HG03135 (cell line): Measurements from ENCODE around the gene C5orf34.
"Not testable (repeated sequence)": the region's sequence is repeated elsewhere in the genome, so short reads cannot be mapped to it uniquely, and the experiment has no call there.

Experiments
- ATAC-seq: cut with Tn5 transposase; IDR thresholded peaks from one replicate; pipeline ENCODE4 v1.9.1; 2021; ENCODE audit warnings: mild to moderate bottlenecking, moderate library complexity; ENCODE audit not compliant: unreplicated experiment

The C5orf34 gene

DNA sequence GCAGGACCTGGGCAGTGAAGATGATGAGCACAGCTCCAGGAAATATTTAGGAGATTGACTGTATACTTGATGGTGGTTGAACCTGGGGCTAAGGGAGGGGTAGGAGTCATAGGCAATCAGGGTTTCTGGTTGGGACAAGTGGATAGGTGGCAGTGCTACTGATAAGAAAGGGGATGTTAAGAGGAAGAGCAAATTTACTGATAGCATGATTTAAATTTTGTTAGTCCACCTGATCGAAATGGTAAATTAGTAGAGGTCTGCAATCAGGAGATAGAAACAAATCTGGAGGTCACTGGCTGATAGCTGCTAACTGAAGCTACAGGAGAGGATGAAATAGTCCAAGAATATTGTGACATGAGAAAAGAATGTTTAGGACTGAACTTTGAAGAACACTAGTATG is 5.7 kb upstream of the C5orf34 start:
- no peak for ATAC-seq

DNA sequence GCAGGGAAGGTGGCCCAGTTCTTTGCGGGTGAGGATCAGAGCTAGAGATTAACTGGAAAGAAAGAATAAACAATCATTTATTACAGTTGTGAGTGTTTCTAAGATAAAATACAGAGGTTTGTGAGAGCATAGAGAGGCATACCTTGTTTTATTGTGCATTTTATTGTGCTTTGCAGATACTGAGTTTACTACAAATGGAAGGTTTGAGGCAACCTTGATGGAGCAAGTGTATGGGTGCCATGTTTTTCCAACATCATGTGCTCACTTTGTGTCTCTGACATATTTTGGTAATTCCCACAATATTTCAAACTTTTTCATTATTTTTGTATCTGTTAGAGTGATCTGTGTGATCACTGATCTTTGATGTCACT is 715 bp upstream of the C5orf34 start:
- no peak for ATAC-seq

DNA sequence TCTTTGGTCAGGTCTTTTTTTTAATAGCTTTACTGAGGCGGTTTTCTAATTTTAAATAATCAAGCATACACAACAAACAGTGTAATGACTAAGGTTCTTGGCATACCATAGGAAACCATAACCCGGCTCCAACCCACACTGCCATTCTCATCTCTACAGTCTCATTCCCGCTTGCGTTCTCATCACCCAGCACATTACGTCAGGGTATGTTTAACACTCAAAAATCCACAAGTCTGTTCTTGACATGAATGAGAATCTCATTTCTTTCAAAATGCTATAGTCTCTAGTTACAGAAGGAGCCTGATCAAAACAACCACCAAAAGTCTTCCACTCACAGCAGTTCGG is 505 bp downstream of the C5orf34 start:
- peak; percentile 32 for ATAC-seq

DNA sequence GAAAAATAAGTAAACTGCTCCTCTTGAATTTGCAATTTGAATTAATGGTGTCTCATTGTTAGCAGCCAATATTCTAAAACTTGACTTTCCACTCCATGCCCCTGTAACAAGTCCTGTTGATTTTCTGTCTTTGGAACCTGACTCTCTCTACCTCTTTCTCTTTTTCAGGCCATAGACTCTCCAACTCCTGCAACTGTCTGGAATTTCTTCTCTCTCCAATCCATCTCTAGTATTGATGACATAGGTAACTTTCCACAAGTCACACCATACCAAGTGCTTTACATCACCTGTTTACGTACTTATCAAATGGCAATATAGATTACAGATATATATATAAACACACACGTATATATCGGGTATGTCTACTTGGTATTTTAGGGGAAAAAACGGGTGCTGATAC is 923 bp downstream of the C5orf34 start:
- no peak for ATAC-seq

DNA sequence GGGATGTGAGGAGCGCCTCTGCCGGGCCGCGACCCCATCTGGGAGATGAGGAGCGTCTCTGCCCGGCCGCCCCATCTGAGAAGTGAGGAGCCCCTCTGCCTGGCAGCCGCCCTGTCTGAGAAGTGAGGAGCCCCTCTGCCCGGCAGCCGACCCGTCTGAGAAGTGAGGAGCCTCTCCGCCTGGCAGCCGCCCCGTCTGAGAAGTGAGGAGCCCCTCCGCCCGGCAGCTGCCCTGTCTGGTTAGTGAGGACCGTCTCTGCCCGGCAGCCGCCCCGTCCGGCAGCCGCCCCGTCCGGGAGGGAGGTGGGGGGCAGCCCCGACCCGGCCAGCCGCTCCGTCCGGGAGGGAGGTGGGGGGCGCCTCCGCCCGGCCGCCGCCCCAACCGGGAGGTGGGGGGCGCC is 3.9 kb downstream of the C5orf34 start:
- ATAC-seq, result not testable (repeated sequence)

DNA sequence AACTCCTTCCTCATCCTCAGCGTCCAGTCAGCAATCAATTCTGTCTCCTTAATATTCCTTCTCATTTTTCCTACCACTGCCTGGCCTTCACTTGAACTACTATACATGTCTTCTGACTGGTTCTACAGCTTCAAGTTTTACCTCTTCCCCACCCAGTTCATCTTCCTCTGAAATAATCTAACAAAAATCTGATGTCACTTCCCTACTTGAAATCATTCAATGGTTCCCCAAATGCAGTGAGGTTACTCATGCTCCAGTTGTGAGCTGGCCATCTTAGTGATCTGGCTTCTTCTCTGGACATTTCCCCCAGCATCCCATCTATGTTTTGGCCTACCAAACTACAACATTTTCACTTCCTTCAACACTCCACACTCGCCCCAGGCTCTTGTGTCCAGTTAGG is 16.4 kb downstream of the C5orf34 start:
- ATAC-seq, result no peak

DNA sequence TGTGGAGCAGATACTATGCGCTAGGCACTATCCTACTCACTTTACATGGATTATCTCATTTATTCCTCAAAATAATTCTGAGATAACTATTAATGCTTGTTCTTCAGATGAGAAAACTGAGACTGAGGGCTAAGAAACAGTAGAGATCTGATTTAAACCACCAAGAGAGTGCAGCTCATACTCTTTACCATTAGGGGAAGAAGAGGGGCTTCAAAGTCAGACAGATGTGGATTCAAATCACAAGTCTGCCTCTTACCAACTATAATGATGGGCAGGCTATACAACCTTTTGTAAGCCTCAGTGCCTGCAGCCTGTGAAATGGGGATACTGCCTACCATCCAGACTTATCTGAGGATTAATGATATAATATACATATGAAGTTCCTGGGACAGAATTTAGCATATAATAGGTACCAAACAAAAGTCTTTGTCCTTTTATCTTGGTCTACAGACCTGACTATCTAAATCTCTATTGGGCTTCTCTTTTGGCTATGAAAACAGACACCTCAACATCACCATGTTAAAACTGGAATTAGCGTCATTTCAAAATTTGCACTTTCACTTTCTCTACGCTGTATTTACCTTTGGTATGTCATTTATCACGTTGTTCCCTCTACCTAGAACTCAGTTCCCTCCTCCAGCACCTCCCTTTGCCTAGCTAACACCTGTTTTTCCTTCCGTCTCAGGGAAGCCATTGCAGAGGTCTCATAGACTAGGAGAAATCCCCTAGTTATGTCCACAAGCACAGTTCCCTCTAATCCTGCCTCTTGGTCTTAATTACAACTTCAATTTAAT is 17.4 kb downstream of the C5orf34 start:
- no peak for ATAC-seq

DNA sequence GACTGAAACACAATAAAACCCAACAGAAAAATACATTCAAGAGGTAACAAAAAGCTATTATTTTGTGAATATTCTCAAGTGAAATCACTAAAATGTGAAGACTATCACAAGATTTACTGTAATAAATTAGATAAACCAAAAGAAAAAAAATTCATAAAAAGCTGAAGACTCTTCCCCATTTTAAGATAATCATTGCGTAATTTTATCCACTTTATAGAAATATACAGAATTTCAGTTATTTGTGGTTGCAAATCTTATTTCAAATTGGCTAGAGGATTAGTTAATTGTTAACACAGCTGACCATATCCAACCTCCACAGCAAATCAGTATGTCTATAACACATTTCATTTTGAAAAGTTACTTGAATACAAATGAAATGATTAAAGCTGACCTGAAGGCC is 23.6 kb downstream of the C5orf34 start:
- no peak for ATAC-seq

DNA sequence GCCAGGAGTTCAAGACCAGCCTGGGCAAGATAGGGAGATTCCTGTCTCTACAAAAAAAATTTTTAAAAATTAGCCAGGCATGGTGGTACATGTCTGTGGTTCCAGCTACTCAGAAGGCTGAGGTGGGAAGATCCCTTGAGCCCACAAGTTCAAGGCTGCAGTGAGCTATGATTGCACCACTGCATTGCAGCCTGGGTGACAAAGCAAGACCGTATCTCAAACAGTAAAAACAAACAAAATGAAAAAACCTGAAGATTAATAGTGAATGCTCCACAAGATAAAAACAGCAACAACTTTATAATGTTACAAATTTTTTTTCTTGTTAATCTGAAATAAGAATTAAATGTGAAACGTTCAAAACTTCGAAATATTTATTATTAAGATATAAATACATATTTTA is 28.6 kb downstream of the C5orf34 start:
- no peak for ATAC-seq

DNA sequence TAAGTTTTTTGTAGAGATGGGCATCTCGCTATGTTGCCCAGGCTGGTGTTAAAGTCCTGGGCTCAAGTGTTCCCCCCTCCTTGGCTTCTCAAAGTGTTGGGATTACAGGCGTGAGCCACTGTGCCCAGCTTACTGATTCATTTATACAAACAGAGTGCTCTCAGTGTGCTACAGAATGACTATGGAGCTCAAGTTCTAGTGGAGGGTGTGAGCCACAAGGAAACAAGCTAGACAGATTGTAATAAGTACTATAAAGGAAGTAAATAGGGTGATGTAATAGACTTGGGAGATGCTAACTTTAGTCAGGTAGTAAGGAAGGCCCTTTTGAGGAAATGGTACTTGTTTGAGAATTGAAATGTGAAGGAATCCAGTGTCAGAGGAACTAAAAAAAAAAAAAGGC is 29.5 kb downstream of the C5orf34 start:
- ATAC-seq, result no peak

DNA sequence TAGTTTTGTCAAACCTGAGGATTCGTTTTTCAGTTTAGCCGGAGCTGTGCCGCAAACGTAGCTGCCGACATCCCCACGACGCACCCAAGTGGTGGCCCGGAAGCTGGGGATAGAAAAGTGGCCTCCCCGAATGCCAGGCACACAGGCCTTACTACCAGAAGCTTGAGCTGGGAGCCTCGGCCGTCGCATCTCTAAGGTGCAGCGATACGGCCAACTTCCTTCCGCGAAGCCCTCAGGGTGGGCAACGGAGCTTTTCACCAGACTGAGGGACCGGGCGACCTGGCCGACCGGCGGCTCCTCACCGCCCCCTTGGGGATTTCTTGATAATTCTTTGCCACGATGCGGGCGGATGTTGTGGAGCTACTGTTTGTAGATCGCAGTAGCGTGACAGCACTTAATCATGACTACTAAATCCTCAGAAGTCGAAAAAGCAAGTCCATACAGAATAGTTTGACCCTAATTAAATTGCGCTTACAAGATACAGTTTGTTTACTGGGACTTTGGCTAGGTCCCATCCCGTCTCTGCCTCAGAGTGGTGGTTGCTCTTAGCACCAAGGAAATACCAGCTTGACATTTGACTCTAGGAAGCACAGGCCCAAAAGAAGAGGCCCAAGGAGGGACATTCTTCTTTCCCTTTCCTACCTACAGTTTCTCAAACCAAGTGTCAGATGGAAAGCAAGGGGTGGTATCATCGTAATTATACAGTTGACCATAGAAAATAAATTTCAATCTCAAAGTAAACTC is 30.7 kb downstream of the C5orf34 start:
- ATAC-seq, result peak; percentile 77

DNA sequence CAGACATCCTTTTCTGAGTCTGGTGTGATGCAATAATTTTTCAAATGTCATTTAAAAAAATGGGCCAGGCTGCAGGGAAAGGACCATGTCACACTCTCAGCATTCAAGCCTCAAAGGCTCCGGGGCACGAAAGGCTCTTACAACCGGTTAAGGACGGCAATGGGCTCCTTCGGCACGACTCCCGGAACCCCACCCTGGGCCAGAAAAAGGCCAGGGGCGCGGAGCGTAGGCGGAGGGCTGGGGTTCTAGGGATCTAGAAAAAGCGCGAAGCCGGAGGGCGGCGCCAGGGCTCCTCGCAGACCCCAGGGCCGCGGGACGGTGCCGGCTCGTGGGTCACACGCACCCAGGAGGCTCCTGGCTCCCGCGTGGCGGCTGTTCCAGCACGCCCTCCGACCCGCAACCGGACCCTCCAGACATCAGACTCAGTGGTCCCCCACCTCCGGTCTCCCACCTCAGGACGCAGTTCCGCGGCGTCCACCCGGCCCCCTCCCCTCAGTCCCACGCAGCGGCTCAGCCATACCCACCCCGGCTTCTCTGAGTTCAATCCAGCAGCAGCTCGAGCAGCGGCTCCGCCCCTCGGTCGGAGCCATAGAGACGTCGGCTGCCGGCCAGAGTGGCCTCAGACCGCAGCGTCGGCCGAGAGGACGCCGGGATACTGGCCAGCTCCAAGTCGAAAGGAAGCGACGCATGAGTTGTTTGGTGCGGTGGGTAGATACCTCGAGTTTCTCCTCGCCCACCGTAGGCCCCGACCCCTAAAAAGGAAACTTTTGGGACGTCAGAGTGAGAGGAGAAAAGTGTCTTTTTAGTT is 31.4 kb downstream of the C5orf34 start, which contains the start of gene TMEM267:
TSS of gene TMEM267 (minus strand) at position 568 of the 808 bp plus-strand sequence. CDS start 29,896 bp downstream, outside the sequence.
- ATAC-seq, result peak; percentile 88

DNA sequence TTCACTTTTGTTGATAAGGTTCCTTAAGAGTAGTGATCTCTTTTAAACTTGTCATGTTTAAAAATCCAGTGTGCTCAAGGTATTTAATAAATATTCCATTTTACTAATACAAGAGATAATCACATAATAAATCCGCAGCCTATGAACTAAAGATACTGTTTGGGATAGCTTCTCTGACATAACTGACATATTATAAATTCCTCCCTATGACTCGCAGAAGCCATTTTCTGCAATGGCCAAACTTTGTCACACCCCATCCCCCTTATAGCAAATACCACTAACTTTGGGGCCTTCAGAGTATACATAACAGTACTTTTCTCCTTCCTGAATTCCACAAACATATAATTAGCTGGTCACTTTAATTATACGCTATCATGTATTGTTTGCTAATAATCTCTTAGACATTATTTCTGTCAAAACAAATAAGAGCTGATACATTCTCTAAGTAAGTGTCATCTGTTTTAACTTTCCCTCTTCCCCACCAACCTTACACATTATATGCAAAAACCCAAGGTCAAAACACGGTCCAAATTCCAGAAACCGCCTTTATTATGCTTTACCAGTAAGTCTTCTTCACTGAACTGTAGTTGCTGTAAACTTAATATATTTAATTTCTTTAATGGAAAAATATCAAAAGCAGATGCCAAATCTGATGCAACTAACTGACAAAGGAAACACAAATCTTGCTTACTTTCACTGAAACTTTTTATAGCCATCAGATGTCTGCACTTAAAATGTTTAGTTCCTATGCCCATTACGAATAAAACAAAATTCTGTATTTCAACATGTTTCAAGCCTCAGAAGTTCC is 32.3 kb downstream of the C5orf34 start:
- no peak for ATAC-seq

DNA sequence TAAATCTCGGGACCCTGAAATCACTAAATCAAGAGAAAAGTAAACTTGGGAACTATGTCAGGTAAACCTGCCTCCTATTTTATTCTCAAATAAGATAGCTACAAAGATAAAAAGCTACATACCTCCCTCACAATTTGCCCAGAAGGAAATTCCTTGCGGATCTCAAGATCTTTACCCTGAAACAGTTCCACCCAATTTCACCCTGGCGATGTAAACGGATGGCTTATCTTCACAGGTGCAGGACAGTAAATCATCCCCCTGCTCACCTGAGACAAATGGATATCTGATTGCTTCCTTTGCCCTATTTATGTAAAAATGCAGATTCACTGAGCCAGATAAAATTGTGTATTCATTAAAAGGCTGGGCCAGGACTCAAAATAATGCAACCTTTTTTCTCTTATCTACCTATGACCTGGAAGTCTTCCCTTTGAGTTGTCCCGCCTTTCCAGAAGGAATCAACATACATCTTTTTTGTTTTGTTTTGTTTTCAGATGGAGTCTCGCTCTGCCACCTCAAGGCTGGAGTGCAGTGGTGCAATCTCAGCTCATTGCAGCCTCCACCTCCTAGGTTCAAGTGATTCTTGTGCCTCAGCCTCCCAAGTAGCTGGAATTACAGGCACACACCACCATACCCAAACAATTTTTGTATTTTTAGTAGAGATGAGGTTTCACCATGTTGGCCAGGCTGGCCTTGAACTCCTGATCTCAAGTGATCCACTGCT is 45.1 kb downstream of the C5orf34 start:
- ATAC-seq, result no peak

DNA sequence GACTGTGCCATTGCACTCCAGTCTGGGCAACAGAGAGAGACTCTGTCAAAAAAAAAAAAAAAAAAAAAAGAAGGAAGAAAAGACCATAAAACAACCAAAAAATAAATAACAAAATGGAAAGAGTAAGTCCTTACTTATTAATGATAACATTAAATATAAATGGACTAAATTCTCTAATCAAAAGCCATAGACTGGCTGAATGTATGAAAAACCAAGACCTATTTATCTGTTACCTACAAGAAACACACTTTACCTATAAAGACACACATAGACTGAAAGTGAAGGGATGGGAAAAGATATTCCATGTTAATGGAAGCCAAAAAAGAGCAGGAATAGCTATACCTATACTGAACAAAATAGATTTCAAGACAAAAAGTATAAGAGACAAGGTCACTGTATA is 47.8 kb downstream of the C5orf34 start:
- ATAC-seq, result no peak

DNA sequence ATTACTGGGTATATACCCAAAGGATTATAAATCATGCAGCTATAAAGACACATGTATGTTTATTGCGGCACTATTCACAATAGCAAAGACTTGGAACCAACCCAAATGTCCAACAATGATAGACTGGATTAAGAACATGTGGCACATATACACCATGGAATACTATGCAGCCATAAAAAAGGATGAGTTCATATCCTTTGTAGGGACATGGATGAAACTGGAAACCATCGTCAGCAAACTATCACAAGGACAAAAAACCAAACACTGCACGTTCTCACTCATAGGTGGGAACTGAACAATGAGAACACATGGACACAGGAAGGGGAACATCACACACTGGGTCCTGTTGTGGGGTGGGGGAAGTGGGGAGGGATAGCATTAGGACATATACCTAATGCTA is 49.5 kb downstream of the C5orf34 start:
- ATAC-seq, result not testable (repeated sequence)

DNA sequence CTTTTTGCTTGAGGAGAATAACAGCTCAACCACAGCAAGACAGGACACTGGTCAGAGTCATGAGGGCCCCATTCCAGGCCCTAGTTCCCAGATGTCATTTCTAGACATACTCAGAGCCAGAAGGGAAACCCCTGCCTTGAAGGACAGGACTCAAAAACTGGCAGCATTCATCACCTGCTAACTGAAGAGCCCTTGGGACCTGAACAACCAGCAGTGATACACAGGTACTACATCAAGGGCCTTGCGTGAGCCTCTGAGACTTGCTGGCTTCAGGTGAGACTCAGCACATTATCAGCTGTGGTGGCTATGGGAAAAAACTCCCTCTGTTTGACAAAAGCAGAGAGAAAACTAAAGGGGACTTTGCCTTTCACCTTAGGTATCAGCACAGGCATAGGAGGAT is 53.9 kb downstream of the C5orf34 start:
- no peak for ATAC-seq

DNA sequence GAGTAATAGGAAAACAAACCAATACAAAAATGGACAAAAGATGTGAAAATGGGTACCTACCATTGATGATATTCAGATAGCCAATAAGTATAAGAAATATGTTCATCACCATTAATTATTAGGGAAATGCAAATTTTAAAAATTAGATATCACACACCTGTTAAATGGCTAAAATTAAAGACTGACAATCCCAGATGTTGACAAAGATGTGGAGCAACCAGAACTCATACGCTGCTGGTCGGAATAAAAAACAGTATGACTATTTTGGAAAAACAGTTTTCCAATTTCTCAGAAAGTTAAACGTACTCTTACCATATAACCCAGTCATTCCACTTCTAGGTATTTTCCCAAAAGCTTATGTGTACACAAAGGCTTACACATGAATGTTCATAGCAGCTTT is 58.4 kb downstream of the C5orf34 start:
- ATAC-seq, result no peak

DNA sequence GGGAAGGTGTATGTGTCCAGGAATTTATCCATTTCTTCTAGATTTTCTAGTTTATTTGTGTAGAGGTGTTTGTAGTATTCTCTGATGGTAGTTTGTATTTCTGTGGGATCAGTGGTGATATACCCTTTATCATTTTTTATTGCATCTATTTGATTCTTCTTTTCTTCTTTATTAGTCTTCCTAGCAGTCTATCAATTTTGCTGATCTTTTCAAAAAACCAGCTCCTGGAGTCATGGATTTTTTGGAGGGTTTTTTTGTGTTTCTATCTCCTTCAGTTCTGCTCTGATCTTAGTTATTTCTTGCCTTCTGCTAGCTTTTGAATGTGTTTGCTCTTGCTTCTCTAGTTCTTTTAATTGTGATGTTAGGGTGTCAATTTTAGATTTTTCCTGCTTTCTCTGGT is 73.4 kb downstream of the C5orf34 start:
- ATAC-seq, result not testable (repeated sequence)

DNA sequence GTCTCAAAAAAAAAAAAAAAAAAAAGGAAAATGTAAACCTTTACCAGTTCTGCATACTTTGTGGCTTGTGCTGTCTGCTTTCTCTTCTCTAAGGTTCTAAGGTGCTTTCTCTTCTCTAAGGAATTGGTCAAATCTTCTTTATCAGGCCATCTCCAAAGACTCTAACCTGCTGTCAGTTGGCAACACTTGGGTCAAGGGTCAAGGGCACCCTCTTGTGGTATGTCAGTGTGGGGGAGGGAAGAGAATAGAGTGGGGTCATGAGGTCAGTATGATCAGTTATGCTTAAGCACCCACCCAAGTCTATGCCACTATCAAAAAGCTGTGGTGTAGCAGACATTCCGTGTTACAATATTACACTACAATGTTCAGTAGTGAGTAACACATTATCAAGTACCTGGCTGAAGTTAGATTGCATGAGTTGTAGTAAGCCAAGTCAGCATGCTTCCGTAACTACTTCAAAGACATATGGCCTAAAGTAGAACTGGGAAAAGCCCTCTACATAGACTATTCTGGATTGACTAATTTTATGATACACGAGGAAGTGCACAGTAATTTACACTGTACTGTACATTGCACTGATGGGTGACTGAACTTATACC is 77.8 kb downstream of the C5orf34 start:
- no peak for ATAC-seq
